ENCODE results near the gene SOHLH1. TPM values are rescaled to one million over a fixed set of nuclear protein-coding genes. Genes with fewer than 3 reads are reported as not detected.
A peak's percentile ranks its signal among the peaks of the same experiment; 100 is the strongest.

The SOHLH1 gene
- total RNA-seq, 1 experiment from 2014 or later: not detected

DNA sequence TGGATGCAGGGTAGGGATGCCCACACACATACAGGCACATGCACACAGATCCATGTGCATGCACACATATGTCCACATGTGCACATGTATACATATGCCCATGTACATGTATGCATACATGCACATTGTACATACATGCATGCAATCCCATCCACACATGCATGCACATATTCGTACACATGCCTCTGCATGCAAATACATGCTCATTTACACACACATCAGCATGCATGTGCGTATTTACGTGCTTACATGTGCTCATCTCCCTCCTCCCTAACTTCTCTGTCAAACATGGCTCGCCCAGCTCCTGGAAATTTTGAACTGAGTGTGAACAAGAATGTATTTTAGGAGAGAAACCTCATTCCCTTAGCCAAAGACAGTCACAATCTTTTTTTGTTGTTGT lies 8.9 kb upstream of the SOHLH1 start:
- DNase-seq (ENCODE audit: low read depth): no peak
- in situ Hi-C loops (cut with HindIII; ENCODE audit: low pct_unique_long_range_greater_than_20kb, low sequenced_read_pairs): no loop called here

DNA sequence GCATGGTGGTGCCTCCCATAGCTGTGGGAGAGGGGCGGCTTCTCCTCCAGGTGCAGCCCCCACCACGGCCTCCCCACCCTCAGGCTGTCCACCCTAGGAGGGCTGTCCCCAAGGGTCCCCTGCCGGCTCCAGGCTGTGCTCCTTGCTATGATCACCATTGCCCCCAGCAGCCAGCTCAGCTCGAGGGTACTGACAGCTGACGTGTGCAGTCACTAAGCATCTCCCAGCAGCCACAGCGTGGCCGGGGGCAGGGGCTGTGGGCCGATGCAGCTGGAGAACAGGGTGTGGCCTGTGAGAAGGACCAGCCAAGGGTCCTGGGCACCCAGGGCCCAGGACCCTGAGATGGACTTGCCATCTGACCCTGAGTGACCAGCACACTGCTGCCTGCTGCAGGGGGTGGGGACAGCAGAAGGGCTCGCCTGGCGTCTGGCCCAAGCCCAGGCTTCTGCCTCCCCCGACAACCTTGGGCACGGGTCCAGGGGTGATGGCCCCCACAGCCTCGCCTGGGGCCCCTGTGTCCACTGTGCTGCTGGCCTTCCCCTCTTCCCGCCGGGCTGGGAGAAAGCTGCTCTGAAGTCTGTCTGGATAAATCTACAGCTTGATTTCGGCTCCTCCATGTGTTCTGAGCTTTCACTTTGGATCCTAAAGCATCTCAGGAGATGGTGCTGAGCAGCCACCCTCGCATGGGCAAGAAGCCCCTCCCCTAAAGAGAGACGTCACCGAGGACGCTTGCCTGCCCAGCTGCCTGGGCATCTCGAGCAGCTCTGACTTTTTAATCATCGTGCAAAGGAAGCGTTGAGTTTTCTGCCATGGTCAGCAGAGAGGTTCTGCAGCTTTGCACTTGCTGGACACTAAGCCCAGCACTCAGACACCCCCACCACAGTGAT lies 8.2 kb upstream of the SOHLH1 start:
- no peak for DNase-seq (ENCODE audit: low read depth)
- in situ Hi-C loops (cut with HindIII; ENCODE audit: low pct_unique_long_range_greater_than_20kb, low sequenced_read_pairs): no loop called here

DNA sequence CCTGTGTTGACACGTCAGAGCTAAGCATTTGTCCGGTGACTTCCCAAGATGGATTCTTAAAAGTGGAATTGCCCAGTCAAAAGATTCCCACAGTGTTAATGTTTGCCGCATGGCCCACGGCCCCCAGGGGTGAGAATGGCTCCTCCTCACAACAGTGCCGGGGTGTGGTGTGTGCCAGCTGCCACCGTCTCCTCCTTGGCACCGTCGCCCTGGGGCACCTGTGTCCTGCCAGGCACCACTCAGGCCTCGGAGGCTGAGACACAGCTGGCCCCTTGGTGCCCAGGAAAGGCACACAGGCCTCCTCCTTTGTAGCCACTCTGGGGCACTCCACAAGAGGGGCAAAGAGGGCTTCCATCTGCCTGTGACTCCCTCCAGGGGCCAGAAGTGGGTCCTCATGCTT lies 7.0 kb upstream of the SOHLH1 start:
- in situ Hi-C loops (cut with HindIII; ENCODE audit: low pct_unique_long_range_greater_than_20kb, low sequenced_read_pairs): no loop called here
- DNase-seq (ENCODE audit: low read depth): no peak

- in situ Hi-C loops (cut with HindIII; ENCODE audit: low pct_unique_long_range_greater_than_20kb, low sequenced_read_pairs): no loop called here
These were observed 6.1 kb upstream of the SOHLH1 start for GRCh38 chr9:135705376-135705775.

DNA sequence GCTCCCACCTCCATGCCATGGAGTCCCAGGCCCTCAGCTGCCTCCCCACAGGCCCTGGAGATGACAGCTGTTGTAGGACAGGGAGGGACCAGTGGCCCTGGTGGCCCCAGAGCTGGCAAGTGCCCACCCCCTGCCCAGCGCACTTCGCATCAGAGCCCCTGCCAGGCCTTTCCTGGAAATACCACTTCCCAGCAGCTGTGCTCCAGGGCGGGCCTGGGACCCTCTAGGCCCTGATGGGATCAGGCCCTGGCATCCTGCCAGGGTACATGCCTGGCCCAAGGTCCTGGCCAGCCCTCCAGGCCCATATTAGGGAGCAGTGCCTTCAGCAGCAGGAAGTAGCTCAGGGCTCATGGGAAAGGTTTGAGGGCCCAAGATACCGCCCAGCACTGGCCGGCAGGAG lies 5.2 kb upstream of the SOHLH1 start:
- in situ Hi-C loops (cut with HindIII; ENCODE audit: low pct_unique_long_range_greater_than_20kb, low sequenced_read_pairs): no loop called here
- no peak for DNase-seq (ENCODE audit: low read depth)

More at GRCh38 chr9:135705376-135705775, 6.1 kb upstream of the SOHLH1 start:
- no peak for DNase-seq (ENCODE audit: low read depth)

DNA sequence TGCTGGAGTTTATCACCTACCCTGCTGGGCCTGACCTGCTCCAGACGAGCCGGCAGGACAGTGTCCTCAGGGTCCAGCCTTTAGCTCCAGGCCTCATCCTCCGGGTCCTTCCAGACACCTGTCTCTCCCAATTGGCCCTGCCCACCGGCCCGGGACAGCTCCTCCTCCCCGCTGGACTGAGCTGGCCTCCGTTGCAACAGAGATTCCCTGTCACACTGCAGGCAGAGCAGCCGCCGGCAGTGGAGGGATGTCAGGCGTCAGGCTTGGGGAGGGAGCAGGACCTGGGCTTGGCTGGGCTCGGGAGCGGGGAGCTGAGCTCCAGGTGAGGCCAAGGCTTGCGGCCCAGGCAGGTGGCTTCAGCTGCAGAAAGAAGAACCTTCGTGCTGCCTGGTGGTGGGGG lies 4.4 kb upstream of the SOHLH1 start:
- in situ Hi-C loops (cut with HindIII; ENCODE audit: low pct_unique_long_range_greater_than_20kb, low sequenced_read_pairs): no loop called here
- DNase-seq (ENCODE audit: low read depth): no peak

GRCh38 chr9:135701959-135702721 lies 2.9 kb upstream of the SOHLH1 start, which contains the start of gene KCNT1:
KCNT1 (plus strand) TSS chr9:135702185; CDS start chr9:135702259, 74 bp downstream.
- in situ Hi-C loops (cut with HindIII; ENCODE audit: low pct_unique_long_range_greater_than_20kb, low sequenced_read_pairs): no loop called here
- DNase-seq (ENCODE audit: low read depth): peak; percentile 34

GRCh38 chr9:135701067-135701958 lies 2.0 kb upstream of the SOHLH1 start:
- in situ Hi-C loops (cut with HindIII; ENCODE audit: low pct_unique_long_range_greater_than_20kb, low sequenced_read_pairs): no loop called here
- DNase-seq (ENCODE audit: low read depth): no peak

DNA sequence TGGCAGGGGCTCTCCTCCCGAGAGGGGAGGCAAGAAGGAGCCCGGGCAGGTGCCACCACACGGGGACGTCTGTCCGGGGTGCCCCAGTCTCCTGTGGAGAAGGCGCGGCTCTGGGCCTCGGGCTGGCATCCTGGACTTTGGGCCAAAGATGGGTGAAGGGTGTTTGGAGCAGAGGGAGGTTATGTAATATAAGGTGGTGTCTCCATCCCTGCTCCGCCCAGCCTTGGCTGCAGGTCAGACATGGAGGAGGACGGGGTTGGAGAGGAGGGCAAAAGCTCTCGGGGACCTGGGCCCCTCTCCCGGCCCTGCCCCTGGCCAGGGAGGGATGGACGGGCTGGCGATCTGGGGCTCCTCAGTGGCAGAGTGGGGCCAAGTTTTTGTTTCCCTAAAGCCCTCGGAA lies 1.2 kb upstream of the SOHLH1 start:
- in situ Hi-C loops (cut with HindIII; ENCODE audit: low pct_unique_long_range_greater_than_20kb, low sequenced_read_pairs): no loop called here

DNA sequence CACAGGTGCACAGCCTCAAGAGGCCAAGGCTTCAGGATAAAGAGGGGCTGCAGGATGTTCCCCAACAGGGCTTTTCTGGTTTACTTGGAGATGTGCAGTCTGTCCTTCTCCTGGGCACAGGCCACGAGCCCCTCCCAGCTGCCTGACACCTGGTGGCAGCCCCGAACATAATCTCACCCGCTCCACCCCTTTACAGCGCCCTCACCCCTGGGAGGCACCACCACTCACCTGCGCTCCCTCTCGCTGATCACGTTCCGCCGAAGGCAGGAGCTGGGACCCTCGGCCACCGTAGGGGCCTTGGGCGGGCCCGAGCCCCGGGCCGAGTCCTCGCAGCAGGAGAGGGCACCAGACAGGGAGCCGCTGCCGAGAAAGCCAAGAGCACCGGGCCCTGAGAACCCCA lies 514 bp downstream of the SOHLH1 start:
- in situ Hi-C loops (cut with HindIII; ENCODE audit: low pct_unique_long_range_greater_than_20kb, low sequenced_read_pairs): no loop called here
- DNase-seq (ENCODE audit: low read depth): no peak

More for the DNA sequence above, 1.2 kb upstream of the SOHLH1 start:
- no peak for DNase-seq (ENCODE audit: low read depth)

GRCh38 chr9:135698236-135698635 lies 1.0 kb downstream of the SOHLH1 start:
- DNase-seq (ENCODE audit: low read depth): no peak
- in situ Hi-C loops (cut with HindIII; ENCODE audit: low pct_unique_long_range_greater_than_20kb, low sequenced_read_pairs): no loop called here

DNA sequence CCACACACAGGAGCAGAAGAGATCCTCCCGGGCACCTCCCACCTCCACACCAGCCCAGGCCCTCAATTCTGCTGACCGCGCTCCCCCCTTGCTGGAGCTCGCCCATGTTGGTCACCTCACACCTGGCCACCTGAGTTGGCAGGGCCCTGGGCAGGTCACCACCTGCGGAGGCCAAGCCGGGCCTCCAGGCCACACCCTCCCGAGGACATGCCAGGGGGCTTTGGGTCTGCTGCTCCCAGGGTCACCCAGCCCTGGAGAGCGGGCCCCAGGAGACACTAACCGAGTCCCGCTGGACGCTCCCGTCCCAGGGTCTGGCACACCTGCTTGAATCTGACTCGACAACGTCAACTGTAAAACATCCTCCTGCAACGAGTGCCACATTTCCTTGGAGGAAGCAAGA lies 2.1 kb downstream of the SOHLH1 start:
- in situ Hi-C loops (cut with HindIII; ENCODE audit: low pct_unique_long_range_greater_than_20kb, low sequenced_read_pairs): no loop called here
- no peak for DNase-seq (ENCODE audit: low read depth)

DNA sequence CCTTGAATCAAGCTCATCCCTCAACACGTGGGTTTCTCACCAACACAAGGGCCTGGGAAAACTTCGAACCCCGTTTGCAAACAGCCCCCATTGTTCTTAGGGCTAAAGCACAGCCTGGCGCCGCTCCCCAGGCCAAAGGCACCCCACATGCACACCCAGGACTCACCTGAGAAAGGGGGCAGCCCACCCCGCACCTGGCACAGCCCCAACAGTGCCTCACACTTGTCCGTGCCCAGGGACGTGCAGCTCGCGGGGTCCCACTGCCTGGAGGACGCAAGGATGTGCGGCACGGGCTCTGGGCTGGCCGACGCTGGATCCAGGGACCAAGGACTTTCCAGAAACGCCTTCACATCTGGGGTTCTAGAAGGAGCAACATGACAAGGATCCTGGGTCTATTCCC lies 2.8 kb downstream of the SOHLH1 start:
- in situ Hi-C loops (cut with HindIII; ENCODE audit: low pct_unique_long_range_greater_than_20kb, low sequenced_read_pairs): no loop called here
- DNase-seq (ENCODE audit: low read depth): no peak

- no peak for DNase-seq (ENCODE audit: low read depth)
- in situ Hi-C loops (cut with HindIII; ENCODE audit: low pct_unique_long_range_greater_than_20kb, low sequenced_read_pairs): no loop called here
These were observed 3.6 kb downstream of the SOHLH1 start for GRCh38 chr9:135695642-135696041.

- in situ Hi-C loops (cut with HindIII; ENCODE audit: low pct_unique_long_range_greater_than_20kb, low sequenced_read_pairs): no loop called here
- no peak for DNase-seq (ENCODE audit: low read depth)
These were observed 4.2 kb downstream of the SOHLH1 start for GRCh38 chr9:135695036-135695435.

- no peak for DNase-seq (ENCODE audit: low read depth)
- in situ Hi-C loops (cut with HindIII; ENCODE audit: low pct_unique_long_range_greater_than_20kb, low sequenced_read_pairs): no loop called here
These were observed 4.9 kb downstream of the SOHLH1 start for GRCh38 chr9:135694414-135694813.

GRCh38 chr9:135693771-135694170 lies 5.5 kb downstream of the SOHLH1 start:
- no peak for DNase-seq (ENCODE audit: low read depth)
- in situ Hi-C loops (cut with HindIII; ENCODE audit: low pct_unique_long_range_greater_than_20kb, low sequenced_read_pairs): no loop called here

DNA sequence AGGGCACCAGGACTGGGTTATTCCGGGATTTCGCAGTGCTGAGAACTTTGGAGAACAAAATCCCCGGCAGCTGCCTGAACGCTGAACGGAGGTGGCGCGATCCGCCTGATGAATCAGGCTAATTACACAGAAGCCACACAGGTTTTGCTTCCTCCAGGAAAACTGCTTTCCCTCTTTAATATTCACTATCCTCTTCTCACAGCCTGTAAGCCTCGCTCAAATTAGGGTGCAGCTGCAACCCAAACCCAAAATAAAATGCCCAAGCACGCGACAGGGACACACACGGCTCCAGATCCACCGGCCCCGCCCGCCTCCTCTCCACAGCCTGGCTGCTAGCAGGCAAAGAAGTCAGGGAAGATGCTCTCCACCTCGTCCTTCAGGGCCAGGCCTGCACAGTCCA lies 6.0 kb downstream of the SOHLH1 start:
- in situ Hi-C loops (cut with HindIII; ENCODE audit: low pct_unique_long_range_greater_than_20kb, low sequenced_read_pairs): no loop called here
- DNase-seq (ENCODE audit: low read depth): no peak
